Parathyroid adenoma (tissue), 2 donors: Measurements from ENCODE around the gene PTGDS.

ENCODE experiments used
- H2AFZ ChIP-seq: fragments of 300-600 bp; sonication (generic); one replicate; pipeline ENCODE4 v1.7.0; 2017; ENCODE audit warnings: antibody characterized with exemption, mild to moderate bottlenecking
- H3K27ac ChIP-seq: fragments of 300-600 bp; sonication (generic); one replicate; pipeline ENCODE4 v1.7.0; 2017
- H3K27me3 ChIP-seq: fragments of 300-600 bp; sonication (generic); one replicate; pipeline ENCODE4 v1.7.0; 2017; ENCODE audit warnings: low read length; ENCODE audit not compliant: control insufficient read depth, insufficient read depth
- H3K36me3 ChIP-seq: fragments of 300-600 bp; sonication (generic); one replicate; pipeline ENCODE4 v1.7.0; 2017; ENCODE audit warnings: low read length; ENCODE audit not compliant: control insufficient read depth, insufficient read depth
- H3K4me1 ChIP-seq: fragments of 300-600 bp; sonication (generic); one replicate; pipeline ENCODE4 v1.7.0; 2017; ENCODE audit warnings: control low read depth
- H3K4me2 ChIP-seq: fragments of 300-600 bp; sonication (generic); one replicate; pipeline ENCODE4 v1.7.0; 2017; ENCODE audit warnings: low read length
- H3K4me3 ChIP-seq: fragments of 300-600 bp; sonication (generic); one replicate; pipeline ENCODE4 v1.7.0; 2017; ENCODE audit warnings: low read depth, low read length
- H3K79me2 ChIP-seq: fragments of 300-600 bp; sonication (generic); one replicate; pipeline ENCODE4 v1.7.0; 2017; ENCODE audit warnings: control low read depth
- H3K9ac ChIP-seq: fragments of 300-600 bp; sonication (generic); one replicate; pipeline ENCODE4 v1.7.0; 2017; ENCODE audit warnings: mild to moderate bottlenecking
- H3K9me3 ChIP-seq: fragments of 300-600 bp; sonication (generic); one replicate; pipeline ENCODE4 v1.7.0; 2017; ENCODE audit warnings: low read length; ENCODE audit not compliant: control insufficient read depth
- CTCF ChIP-seq: fragments of 300-600 bp; sonication (generic); IDR thresholded peaks from one replicate; pipeline ENCODE4 v1.7.0; 2017; ENCODE audit warnings: antibody characterized with exemption, mild to moderate bottlenecking
- donor health status: primary hyperparathyroidism.

Gene PTGDS

GRCh38 chr9:136994180-136994887 is 17.0 kb downstream of the PTGDS start:
- no peaks in the 10 kb centered on the region for H3K9me3 ChIP-seq
- H3K36me3 ChIP-seq: no peaks in the 10 kb centered on the region
- no peak overlapping the region for H3K4me2 ChIP-seq
- H3K27ac ChIP-seq: no peak overlapping the region
- no peak overlapping the region for H3K9ac ChIP-seq
- TF ChIP-seq CTCF: no peak
- H3K4me1 ChIP-seq: no peaks in the 10 kb centered on the region
- no peak overlapping the region for H2AFZ ChIP-seq
- no peaks in the 10 kb centered on the region for H3K27me3 ChIP-seq
- no peak overlapping the region for H3K4me3 ChIP-seq
- no peaks in the 10 kb centered on the region for H3K79me2 ChIP-seq

GRCh38 chr9:136994888-136995230 is 17.6 kb downstream of the PTGDS start:
- Histone ChIP-seq H3K9ac (no peak overlapping the region), H3K79me2 (no peaks in the 10 kb centered on the region), H3K4me3 (no peak overlapping the region), H2AFZ (no peak overlapping the region), H3K4me2 (no peak overlapping the region), H3K36me3 (no peaks in the 10 kb centered on the region), H3K4me1 (no peaks in the 10 kb centered on the region), H3K27me3 (no peaks in the 10 kb centered on the region), H3K9me3 (no peaks in the 10 kb centered on the region), H3K27ac (no peak overlapping the region)
- TF ChIP-seq CTCF: no peak

- no peaks in the 10 kb centered on the region for H3K79me2 ChIP-seq
- H3K27ac ChIP-seq: no peak overlapping the region
- H3K27me3 ChIP-seq: no peaks in the 10 kb centered on the region
- no peak for TF ChIP-seq CTCF
- H3K9me3 ChIP-seq: no peaks in the 10 kb centered on the region
- no peak overlapping the region for H2AFZ ChIP-seq
- no peak overlapping the region for H3K9ac ChIP-seq
- no peaks in the 10 kb centered on the region for H3K4me1 ChIP-seq
- no peak overlapping the region for H3K4me2 ChIP-seq
- no peak overlapping the region for H3K4me3 ChIP-seq
- no peaks in the 10 kb centered on the region for H3K36me3 ChIP-seq
These were observed 18.1 kb downstream of the PTGDS start for GRCh38 chr9:136995362-136995761.

- no peaks in the 10 kb centered on the region for H3K27me3 ChIP-seq
These were observed 18.5 kb downstream of the PTGDS start for GRCh38 chr9:136995772-136996311.

More at GRCh38 chr9:136995772-136996311, 18.5 kb downstream of the PTGDS start:
- Histone ChIP-seq H3K9me3 (no peaks in the 10 kb centered on the region), H3K4me3 (no peak overlapping the region), H3K79me2 (no peaks in the 10 kb centered on the region), H2AFZ (no peak overlapping the region), H3K36me3 (no peaks in the 10 kb centered on the region), H3K4me2 (no peak overlapping the region), H3K27ac (no peak overlapping the region), H3K4me1 (no peaks in the 10 kb centered on the region), H3K9ac (no peak overlapping the region)
- TF ChIP-seq CTCF: no peak
